ENCODE measurements around the gene NPHP4.

Gene NPHP4

DNA sequence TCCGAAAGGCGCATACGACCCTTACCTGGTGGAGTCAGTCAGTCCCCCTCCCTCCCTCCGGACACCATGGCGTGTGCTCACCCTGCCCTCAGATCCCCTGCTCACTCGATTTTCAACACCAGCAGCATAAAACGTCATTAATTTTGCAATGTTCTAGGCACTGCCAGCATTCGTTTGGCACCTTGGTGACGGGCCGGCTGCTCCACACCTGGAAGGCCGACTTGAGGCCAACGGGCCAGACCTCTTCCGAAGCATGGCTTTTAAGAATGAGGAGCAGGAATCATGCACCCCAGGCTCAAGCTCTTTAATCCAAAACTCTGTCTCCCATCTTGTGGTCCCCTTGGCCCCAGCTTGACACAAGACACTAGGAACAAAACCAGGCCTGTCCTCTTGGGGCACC is 33.1 kb downstream of the NPHP4 start:
- H3K36me3 ChIP-seq (replicated peaks), result peaks cover 7% of the 10 kb centered on the region
- H3K4me1 ChIP-seq, result no peaks in the 10 kb centered on the region
- H3K9me3 ChIP-seq, result no peaks in the 10 kb centered on the region
- DNase-seq (ENCODE audit: low spot score in 2 of 2), result no peak
- H3K4me3 ChIP-seq, result no peak overlapping the region
- in situ Hi-C loops (cut with MboI; ENCODE audit: low sequenced_read_pairs), result no loop called here
- H3K27me3 ChIP-seq (ENCODE audit: low read depth), result no peaks in the 10 kb centered on the region

DNA sequence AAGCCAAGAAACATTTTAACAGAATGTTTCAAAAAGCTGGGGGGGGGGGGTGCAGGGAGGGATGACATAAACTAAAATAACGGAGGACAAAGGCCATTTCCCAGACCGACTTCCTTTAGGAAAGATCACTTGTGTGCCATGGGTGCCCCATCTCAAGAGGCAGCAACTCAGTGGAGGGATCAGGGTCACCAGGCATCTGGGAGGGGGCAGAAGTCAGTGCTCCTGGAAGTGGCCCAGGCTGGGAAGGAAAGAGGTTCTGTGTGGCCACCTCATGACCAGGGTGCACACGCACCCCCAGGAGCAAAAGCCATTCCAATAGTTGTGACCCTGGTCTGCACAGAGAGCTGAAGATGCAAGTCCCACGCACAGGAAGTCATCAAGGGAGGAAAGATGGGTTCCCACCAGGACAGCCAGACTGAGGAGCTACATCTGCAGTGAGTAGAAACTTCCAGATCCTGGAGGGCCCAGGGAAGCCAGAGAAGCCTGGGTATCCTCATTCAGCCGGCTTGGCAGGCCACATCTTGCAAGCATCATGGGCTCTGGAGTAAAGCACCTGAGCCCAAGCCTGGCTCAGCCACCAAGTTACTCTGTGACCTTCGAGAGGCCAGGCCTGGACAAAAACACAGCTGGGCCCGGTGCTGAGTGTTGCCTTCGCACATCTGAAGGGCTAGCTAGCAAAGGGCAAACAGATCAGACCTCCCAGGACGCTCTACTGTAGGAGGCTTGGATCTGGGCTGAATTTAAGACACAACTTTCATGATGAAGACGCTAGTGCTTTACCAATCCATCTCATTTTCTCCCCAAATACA is 36.0 kb downstream of the NPHP4 start:
- H3K36me3 ChIP-seq (replicated peaks), result peaks cover 7% of the 10 kb centered on the region
- in situ Hi-C loops (cut with MboI; ENCODE audit: low sequenced_read_pairs), result no loop called here

DNA sequence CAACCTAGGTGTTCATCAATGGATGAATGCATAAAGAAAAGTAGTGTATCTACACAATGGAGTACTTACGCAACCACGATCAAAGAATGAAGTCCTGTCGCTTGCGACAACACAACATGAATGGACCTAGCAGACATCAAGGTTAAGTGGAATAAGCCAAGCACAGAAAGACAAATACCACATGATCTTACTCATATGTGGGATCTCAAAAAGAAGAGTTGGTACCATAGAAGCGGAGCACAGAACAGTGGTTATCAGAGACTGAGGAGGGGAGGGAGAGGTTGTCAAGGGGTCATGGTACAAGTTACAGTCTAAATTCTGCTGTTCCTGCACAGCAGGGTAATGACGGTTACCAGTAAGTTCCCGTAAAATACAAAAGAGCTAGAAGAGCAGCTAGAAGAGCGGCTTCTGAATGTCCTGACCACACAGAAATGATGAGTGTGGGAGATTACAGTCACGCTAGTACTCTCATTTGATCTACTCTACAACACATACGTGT is 36.7 kb downstream of the NPHP4 start:
- in situ Hi-C loops (cut with MboI; ENCODE audit: low sequenced_read_pairs), result no loop called here
- Histone ChIP-seq H3K36me3 (replicated peaks) (peaks cover 7% of the 10 kb centered on the region), H3K4me1 (no peaks in the 10 kb centered on the region), H3K9me3 (no peaks in the 10 kb centered on the region), H3K27me3 (ENCODE audit: low read depth) (no peaks in the 10 kb centered on the region), H3K4me3 (no peak overlapping the region)
- no peak for DNase-seq (ENCODE audit: low spot score in 2 of 2)

More for the DNA sequence above, 36.0 kb downstream of the NPHP4 start:
- no peak overlapping the region for H3K4me3 ChIP-seq
- H3K4me1 ChIP-seq, result no peaks in the 10 kb centered on the region
- no peak for DNase-seq (ENCODE audit: low spot score in 2 of 2)
- H3K27me3 ChIP-seq (ENCODE audit: low read depth), result no peaks in the 10 kb centered on the region
- H3K9me3 ChIP-seq, result no peaks in the 10 kb centered on the region

DNA sequence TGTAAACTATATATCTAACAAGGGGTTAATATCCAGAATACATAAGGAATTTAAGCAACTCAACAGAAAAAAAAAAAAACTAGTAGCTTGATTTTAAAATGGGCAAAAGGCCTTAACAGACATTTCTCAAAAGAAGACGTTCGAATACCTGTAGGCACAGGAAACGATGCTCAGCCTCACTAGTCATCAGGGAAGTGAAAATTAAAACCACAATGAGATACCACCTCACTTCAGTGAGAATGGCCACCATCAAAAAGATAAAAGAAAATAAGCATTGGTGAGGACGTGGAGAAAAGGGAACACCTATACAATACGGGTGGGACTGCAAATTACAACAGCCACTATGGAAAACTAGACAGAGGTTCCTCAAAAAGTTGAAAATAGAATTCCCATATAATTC is 37.3 kb downstream of the NPHP4 start:
- Histone ChIP-seq H3K36me3 (replicated peaks) (peaks cover 7% of the 10 kb centered on the region; the same call in 1 of the 2 replicates), H3K4me3 (no peak overlapping the region), H3K27me3 (ENCODE audit: low read depth) (no peaks in the 10 kb centered on the region), H3K4me1 (no peaks in the 10 kb centered on the region), H3K9me3 (no peaks in the 10 kb centered on the region)
- no peak for DNase-seq (ENCODE audit: low spot score in 2 of 2)
- in situ Hi-C loops (cut with MboI; ENCODE audit: low sequenced_read_pairs), result no loop called here

DNA sequence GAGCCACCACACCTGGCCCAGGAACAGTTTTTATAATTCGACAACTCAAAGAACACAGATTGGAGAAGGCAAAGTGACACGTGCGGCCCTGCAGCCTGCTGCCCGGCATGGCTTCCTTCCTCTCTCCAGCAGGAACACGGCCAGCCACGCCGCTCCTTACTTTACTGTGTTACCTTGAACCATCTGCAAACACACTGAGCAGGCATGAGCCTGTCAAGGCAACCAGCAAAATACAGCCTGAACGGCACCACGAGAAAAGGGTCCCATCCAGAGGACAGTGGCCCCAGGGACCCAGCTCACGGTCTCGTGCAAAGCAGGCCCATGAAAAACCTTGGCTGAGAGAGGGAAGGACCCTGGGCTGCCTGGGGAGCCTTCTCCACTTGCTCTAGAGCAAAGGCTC is 38.8 kb downstream of the NPHP4 start:
- DNase-seq (ENCODE audit: low spot score in 2 of 2), result no peak
- H3K4me1 ChIP-seq, result no peaks in the 10 kb centered on the region
- H3K9me3 ChIP-seq, result no peaks in the 10 kb centered on the region
- H3K36me3 ChIP-seq (replicated peaks), result 0 out of 2 replicates have a peak, but pooled peaks cover 7% of the 10 kb centered on the region
- H3K4me3 ChIP-seq, result no peak overlapping the region
- H3K27me3 ChIP-seq (ENCODE audit: low read depth), result no peaks in the 10 kb centered on the region
- in situ Hi-C loops (cut with MboI; ENCODE audit: low sequenced_read_pairs), result no loop called here

DNA sequence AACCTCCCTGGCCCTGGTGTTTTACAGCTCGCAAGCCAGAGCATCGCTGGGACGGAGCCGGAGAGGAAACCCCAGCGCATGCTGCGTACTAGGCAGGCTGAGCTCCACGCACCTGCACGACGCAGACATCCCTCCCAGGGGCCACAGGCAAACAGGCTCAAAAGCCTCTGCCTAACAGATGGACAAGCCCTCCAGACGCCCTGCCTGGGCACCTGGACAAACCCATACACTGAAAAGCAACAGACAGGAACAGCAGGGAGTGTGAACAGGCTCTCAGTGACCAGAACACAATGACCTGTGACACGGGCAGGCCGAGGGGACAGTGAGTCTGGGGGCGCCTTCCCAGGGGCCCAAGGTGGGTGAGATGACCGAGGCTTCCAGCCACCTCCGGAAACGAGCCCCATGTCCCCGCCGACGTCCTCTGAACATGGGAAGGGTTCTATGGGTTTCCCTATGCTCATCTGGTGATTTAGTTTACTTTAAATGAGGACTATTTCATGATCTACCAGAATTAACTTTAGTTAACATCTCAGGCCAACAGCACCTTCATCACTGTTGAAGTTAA is 40.3 kb downstream of the NPHP4 start:
- in situ Hi-C loops (cut with MboI; ENCODE audit: low sequenced_read_pairs), result no loop called here

DNA sequence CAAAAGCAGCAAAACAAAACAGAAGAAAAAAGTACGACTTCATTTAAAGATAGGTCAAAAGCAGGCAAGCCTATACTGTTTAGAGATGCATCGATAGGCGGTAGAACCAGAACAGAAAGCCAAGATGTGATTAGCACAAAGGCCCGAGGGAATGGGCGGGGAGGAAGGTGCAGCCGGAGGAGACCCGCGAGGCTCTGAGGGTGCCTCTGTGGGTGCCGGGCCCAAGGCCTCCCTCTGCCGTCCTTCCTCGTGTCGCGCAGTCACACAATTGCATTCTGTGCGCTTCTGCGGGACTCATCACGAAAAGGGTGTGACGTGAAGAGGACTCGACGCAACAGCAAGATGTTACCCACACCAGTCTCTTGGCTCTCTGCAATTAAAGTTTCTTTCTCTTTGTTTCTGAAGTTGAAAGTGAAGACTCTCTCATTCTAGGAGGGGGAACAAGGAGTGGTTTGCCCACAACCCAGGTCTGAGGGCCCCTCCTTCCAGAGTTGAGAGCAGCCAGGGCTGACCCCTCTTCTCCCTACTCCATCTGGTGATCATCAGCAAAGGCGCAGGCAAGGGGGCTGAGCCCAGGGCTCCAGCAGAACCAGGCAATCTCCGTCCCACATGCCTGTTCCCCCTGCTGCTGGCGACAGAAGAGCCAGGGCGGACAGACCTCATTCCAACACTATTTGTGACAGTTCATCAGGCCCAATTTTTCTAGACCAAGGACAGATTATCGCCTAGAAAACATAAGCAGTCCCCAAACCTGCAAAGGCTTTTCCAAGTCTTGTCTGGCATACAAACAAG is 41.0 kb downstream of the NPHP4 start:
- H3K27me3 ChIP-seq (ENCODE audit: low read depth), result no peaks in the 10 kb centered on the region
- no peaks in the 10 kb centered on the region for H3K9me3 ChIP-seq
- H3K4me1 ChIP-seq, result no peaks in the 10 kb centered on the region
- no peak overlapping the region for H3K4me3 ChIP-seq
- H3K36me3 ChIP-seq (replicated peaks), result 0 out of 2 replicates have a peak, but pooled peaks cover 7% of the 10 kb centered on the region
- in situ Hi-C loops (cut with MboI; ENCODE audit: low sequenced_read_pairs), result no loop called here
- DNase-seq (ENCODE audit: low spot score in 2 of 2), result no peak

More for the DNA sequence above, 40.3 kb downstream of the NPHP4 start:
- no peak for DNase-seq (ENCODE audit: low spot score in 2 of 2)
- Histone ChIP-seq H3K4me3 (no peak overlapping the region), H3K36me3 (replicated peaks) (0 out of 2 replicates have a peak, but pooled peaks cover 7% of the 10 kb centered on the region), H3K4me1 (no peaks in the 10 kb centered on the region), H3K9me3 (no peaks in the 10 kb centered on the region), H3K27me3 (ENCODE audit: low read depth) (no peaks in the 10 kb centered on the region)

DNA sequence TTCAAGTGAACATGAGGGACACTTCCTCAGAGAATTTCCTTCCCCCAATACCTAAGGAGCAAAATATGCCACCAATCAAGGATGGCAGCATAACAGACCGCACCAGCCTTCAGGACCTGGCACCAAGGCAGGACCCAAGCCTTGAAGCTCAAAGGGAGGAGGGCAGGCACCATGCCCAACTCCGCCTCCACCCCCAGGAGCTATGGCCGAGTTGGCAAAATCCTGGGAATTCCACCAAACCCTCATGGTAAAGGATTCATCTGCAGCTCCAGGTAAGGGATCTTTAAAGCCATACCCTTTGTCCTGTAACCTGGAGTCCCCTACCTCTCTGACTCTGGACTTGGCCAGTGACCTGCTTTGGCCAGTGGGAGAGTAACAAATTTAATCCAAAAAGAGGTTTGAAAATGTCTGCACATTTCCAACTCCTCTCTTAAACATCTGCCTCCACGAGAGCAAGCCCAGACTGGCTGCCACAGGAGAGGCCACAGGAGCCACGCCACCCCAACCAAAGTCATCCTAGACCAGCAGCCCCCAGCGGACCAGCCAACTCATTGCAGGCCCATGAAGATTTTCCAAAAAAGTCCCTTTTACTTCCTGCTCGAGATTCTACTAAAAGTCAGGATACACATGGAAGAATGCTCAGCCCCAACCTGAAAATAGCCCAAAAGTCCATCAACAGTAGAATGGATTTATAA is 41.9 kb downstream of the NPHP4 start:
- Histone ChIP-seq H3K9me3 (no peaks in the 10 kb centered on the region), H3K36me3 (replicated peaks) (0 out of 2 replicates have a peak, but pooled peaks cover 3% of the 10 kb centered on the region), H3K27me3 (ENCODE audit: low read depth) (no peaks in the 10 kb centered on the region), H3K4me1 (no peaks in the 10 kb centered on the region), H3K4me3 (no peak overlapping the region)
- DNase-seq (ENCODE audit: low spot score in 2 of 2), result no peak
- in situ Hi-C loops (cut with MboI; ENCODE audit: low sequenced_read_pairs), result no loop called here

DNA sequence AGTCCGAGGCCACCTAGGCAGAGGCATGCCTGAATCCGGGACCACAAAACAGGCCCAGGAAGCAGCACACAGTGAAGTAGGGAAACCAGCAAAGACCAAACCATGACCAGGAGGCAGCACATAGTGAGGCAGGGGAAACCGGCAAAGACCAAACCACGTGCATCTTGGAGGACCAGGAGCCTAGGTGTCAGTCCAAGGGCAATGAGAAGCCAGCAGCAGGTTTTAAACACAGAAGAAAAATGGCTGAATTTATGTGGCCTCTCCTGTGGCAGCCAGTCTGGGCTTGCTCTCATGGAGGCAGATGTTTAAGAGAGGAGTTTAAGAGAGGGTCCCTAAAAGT is 42.5 kb downstream of the NPHP4 start:
- no peak overlapping the region for H3K4me3 ChIP-seq
- in situ Hi-C loops (cut with MboI; ENCODE audit: low sequenced_read_pairs), result no loop called here
- H3K9me3 ChIP-seq, result no peaks in the 10 kb centered on the region
- no peak for DNase-seq (ENCODE audit: low spot score in 2 of 2)
- H3K27me3 ChIP-seq (ENCODE audit: low read depth), result no peaks in the 10 kb centered on the region
- H3K36me3 ChIP-seq (replicated peaks), result no peaks in the 10 kb centered on the region
- no peaks in the 10 kb centered on the region for H3K4me1 ChIP-seq

DNA sequence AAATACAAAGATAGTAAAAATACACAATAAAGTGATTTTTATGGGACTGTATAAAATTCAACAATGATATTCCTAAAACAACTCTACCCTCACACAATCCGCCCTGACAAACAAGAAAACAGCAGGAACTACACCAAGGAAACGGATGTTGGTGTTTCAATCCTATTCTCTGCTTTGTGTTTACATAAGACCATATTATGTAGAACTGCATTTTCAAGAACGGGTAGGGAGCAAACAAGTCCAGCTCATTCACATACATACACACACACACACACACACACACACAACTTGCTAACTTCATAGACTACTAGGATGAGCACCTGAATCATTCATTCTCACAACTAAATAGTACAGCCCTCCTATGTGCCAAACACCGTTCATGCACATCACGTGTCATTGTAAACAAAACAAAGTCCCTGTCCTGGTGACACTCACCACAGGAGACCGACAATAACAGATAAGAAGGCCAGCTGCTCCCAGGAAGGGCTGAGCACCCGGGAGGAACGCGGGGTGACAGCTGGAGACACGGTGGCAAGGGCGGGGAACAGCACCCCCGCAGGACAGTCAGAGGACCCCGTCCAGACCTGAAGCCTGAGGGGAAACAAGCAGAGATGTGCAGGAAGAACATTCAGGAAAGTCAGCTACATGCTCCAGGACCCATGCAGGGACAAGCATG is 43.0 kb downstream of the NPHP4 start:
- in situ Hi-C loops (cut with MboI; ENCODE audit: low sequenced_read_pairs), result no loop called here
- no peak for DNase-seq (ENCODE audit: low spot score in 2 of 2)
- H3K27me3 ChIP-seq (ENCODE audit: low read depth), result no peaks in the 10 kb centered on the region
- no peaks in the 10 kb centered on the region for H3K4me1 ChIP-seq
- H3K4me3 ChIP-seq, result no peak overlapping the region
- no peaks in the 10 kb centered on the region for H3K36me3 ChIP-seq (replicated peaks)
- no peaks in the 10 kb centered on the region for H3K9me3 ChIP-seq

DNA sequence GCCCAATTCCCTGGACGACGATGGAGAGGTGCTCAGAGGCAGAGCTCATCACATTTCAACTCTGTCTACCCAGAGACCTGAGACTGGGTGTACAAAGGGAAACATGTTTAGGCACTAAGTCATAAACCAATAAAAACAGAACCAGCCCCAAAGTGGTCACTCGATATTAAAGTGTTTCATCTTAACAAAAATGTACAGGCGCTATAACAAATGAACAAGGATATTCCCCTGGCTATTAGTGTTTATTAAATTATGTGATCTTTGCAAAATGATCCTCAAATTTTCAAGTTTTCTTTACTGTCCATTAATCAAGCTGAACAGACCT is 43.6 kb downstream of the NPHP4 start:
- Histone ChIP-seq H3K36me3 (replicated peaks) (no peaks in the 10 kb centered on the region), H3K4me1 (no peaks in the 10 kb centered on the region), H3K9me3 (no peaks in the 10 kb centered on the region), H3K27me3 (ENCODE audit: low read depth) (no peaks in the 10 kb centered on the region), H3K4me3 (no peak overlapping the region)
- no peak for DNase-seq (ENCODE audit: low spot score in 2 of 2)
- in situ Hi-C loops (cut with MboI; ENCODE audit: low sequenced_read_pairs), result no loop called here

DNA sequence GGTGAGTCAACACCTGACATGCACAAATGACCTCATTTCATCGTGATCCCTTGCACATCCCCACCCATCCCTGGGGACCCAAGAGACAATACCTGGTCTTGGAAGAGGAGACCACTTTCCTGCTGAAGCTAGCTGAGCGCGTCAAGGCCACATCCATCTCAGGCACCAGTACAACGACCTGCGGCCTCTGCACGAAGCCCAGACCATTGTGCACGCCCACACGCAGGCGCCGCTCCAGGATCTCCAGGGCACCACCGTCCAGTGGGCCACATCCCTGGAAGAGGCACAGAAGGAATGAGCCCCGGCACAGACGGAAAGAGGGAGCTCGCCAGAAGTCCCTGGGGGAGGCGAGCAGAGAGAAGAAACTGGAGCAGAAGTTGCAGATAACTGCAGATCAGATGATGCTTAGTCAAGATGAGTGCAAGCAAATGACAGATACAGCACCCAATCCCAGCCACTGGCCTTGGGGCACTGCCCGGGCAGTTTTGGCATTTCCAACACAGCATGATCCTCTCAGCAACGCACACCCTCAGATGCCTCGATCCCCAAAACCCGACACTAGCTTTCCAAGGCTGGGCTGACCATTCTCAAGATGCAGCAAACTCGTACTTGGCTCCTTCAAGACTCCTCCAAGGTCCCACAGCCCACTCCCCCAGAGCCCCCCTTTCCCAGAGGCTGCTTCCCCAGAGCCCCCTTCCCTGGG is 44.1 kb downstream of the NPHP4 start:
- no peaks in the 10 kb centered on the region for H3K4me1 ChIP-seq

More for the DNA sequence above, 44.1 kb downstream of the NPHP4 start:
- no peak overlapping the region for H3K4me3 ChIP-seq
- H3K27me3 ChIP-seq (ENCODE audit: low read depth), result no peaks in the 10 kb centered on the region
- H3K9me3 ChIP-seq, result no peaks in the 10 kb centered on the region
- no peak for DNase-seq (ENCODE audit: low spot score in 2 of 2)
- no peaks in the 10 kb centered on the region for H3K36me3 ChIP-seq (replicated peaks)
- in situ Hi-C loops (cut with MboI; ENCODE audit: low sequenced_read_pairs), result no loop called here

All from HAP-1 (cell line).